ENCODE data around the gene DMBT1. TPM values are rescaled to one million over a fixed set of nuclear protein-coding genes. Genes with fewer than 3 reads are reported as not detected.

The DMBT1 gene
- total RNA-seq, 1 experiment from 2014 or later: 4.6 TPM

GRCh38 chr10:122546242-122546641 lies 14.3 kb upstream of the DMBT1 start:
- Mint-ChIP-seq H3K36me3 (ENCODE audit: insufficient read depth, unreplicated experiment) (peaks cover 4% of the 10 kb centered on the region), H3K4me1 (ENCODE audit: low read depth, unreplicated experiment) (peaks cover 27% of the 10 kb centered on the region), H3K27me3 (ENCODE audit: unreplicated experiment) (no peaks in the 10 kb centered on the region), H3K9me3 (ENCODE audit: low read depth, unreplicated experiment) (no peaks in the 10 kb centered on the region), H3K4me3 (ENCODE audit: low read depth, unreplicated experiment) (no peak overlapping the region), H3K27ac (ENCODE audit: unreplicated experiment) (no peak overlapping the region)
- CTCF ChIA-PET: no interaction called here
- TF ChIP-seq CTCF (IDR thresholded peaks at IDR 0.05; ENCODE audit: unreplicated experiment): no peak
- no peak for DNase-seq
- intact Hi-C loops (cut with micrococcal nuclease; ENCODE audit: unreplicated experiment): no loop called here
- no TSS peak for BruUV-seq (replicated peaks)

GRCh38 chr10:122548407-122549085 lies 12.0 kb upstream of the DMBT1 start:
- H3K4me1 Mint-ChIP-seq (ENCODE audit: low read depth, unreplicated experiment): peaks cover 21% of the 10 kb centered on the region
- peaks cover 4% of the 10 kb centered on the region for H3K36me3 Mint-ChIP-seq (ENCODE audit: insufficient read depth, unreplicated experiment)
- TF ChIP-seq CTCF (IDR thresholded peaks at IDR 0.05; ENCODE audit: unreplicated experiment): no peak
- no peaks in the 10 kb centered on the region for H3K9me3 Mint-ChIP-seq (ENCODE audit: low read depth, unreplicated experiment)
- no TSS peak for BruUV-seq (replicated peaks)
- CTCF ChIA-PET: no interaction called here
- DNase-seq: no peak
- H3K4me3 Mint-ChIP-seq (ENCODE audit: low read depth, unreplicated experiment): no peak overlapping the region
- no peaks in the 10 kb centered on the region for H3K27me3 Mint-ChIP-seq (ENCODE audit: unreplicated experiment)
- intact Hi-C loops (cut with micrococcal nuclease; ENCODE audit: unreplicated experiment): no loop called here
- no peak overlapping the region for H3K27ac Mint-ChIP-seq (ENCODE audit: unreplicated experiment)

GRCh38 chr10:122549636-122550035 lies 10.9 kb upstream of the DMBT1 start:
- Mint-ChIP-seq H3K27me3 (ENCODE audit: unreplicated experiment) (no peaks in the 10 kb centered on the region), H3K36me3 (ENCODE audit: insufficient read depth, unreplicated experiment) (peaks cover 4% of the 10 kb centered on the region), H3K4me3 (ENCODE audit: low read depth, unreplicated experiment) (no peak overlapping the region), H3K9me3 (ENCODE audit: low read depth, unreplicated experiment) (no peaks in the 10 kb centered on the region), H3K27ac (ENCODE audit: unreplicated experiment) (no peak overlapping the region), H3K4me1 (ENCODE audit: low read depth, unreplicated experiment) (peaks cover 11% of the 10 kb centered on the region)
- no TSS peak for BruUV-seq (replicated peaks)
- no peak for TF ChIP-seq CTCF (IDR thresholded peaks at IDR 0.05; ENCODE audit: unreplicated experiment)
- intact Hi-C loops (cut with micrococcal nuclease; ENCODE audit: unreplicated experiment): no loop called here
- CTCF ChIA-PET: no interaction called here
- DNase-seq: no peak

- no peak for DNase-seq
- no peaks in the 10 kb centered on the region for H3K9me3 Mint-ChIP-seq (ENCODE audit: low read depth, unreplicated experiment)
- H3K27ac Mint-ChIP-seq (ENCODE audit: unreplicated experiment): no peak overlapping the region
- H3K4me3 Mint-ChIP-seq (ENCODE audit: low read depth, unreplicated experiment): no peak overlapping the region
- H3K36me3 Mint-ChIP-seq (ENCODE audit: insufficient read depth, unreplicated experiment): peaks cover 4% of the 10 kb centered on the region
- CTCF ChIA-PET: no interaction called here
- peaks cover 6% of the 10 kb centered on the region for H3K27me3 Mint-ChIP-seq (ENCODE audit: unreplicated experiment)
- H3K4me1 Mint-ChIP-seq (ENCODE audit: low read depth, unreplicated experiment): peaks cover 11% of the 10 kb centered on the region
- BruUV-seq (replicated peaks): no TSS peak
- no peak for TF ChIP-seq CTCF (IDR thresholded peaks at IDR 0.05; ENCODE audit: unreplicated experiment)
- intact Hi-C loops (cut with micrococcal nuclease; ENCODE audit: unreplicated experiment): no loop called here
Measured at GRCh38 chr10:122550427-122550826, 10.1 kb upstream of the DMBT1 start.

All from Calu3 (cell line).